Lower leg skin (tissue), 3 donors: ENCODE measurements around the gene PRPF19.

ENCODE experiments used
- CTCF ChIP-seq, 3 donors: fragments of 450-650 bp; IDR thresholded peaks; one replicate each; pipeline ENCODE4 v1.5.1; 2016; ENCODE audit warnings: antibody characterized with exemption in 3 of 3, mild to moderate bottlenecking in 3 of 3, moderate library complexity in 2 of 3
- POLR2A ChIP-seq, 2 donors: fragments of 450-650 bp; IDR thresholded peaks; one replicate each; pipeline ENCODE4 v1.6.1; 2016 to 2017; ENCODE audit warnings: antibody characterized with exemption in 2 of 2, mild to moderate bottlenecking in 1 of 2, moderate library complexity in 1 of 2

GRCh38 chr11:60942970-60943565 is 36.7 kb upstream of the PRPF19 start:
- no peak for TF ChIP-seq CTCF (IDR thresholded peaks at IDR 0.05)
- no peak for TF ChIP-seq POLR2A (IDR thresholded peaks at IDR 0.05)
